GM12892 (cell line): Measurements from ENCODE around the gene FRMPD2.

ENCODE experiments used
- DNase-seq: peaks from one replicate; pipeline ENCODE4 v3.0.0; 2011; ENCODE audit not compliant: insufficient read length
- FAIRE-seq: peaks from 2 replicates; lab custom pipeline; 2011; peaks lifted over from hg19 to GRCh38; lab: Jason Lieb, UNC
- POLR2A ChIP-seq: IDR thresholded peaks from 2 replicates; pipeline ENCODE4 v1.6.1; 2011; ENCODE audit warnings: low read depth, low read length, control low read depth
- POLR2AphosphoS5 ChIP-seq: IDR thresholded peaks from 2 replicates; pipeline ENCODE4 v1.6.1; 2011; ENCODE audit warnings: low read depth, low read length, control low read depth
- TAF1 ChIP-seq: IDR thresholded peaks from 2 replicates; pipeline ENCODE4 v1.6.1; 2011; ENCODE audit warnings: low read depth, mild to moderate bottlenecking, control low read depth, low read length, borderline replicate concordance

Gene FRMPD2

GRCh38 chr10:48237259-48238250, 36.9 kb downstream of the FRMPD2 start:
- FAIRE-seq, result no peak
- TF ChIP-seq POLR2AphosphoS5 (no peak), POLR2A (no peak), TAF1 (no peak)
- no peak for DNase-seq

- DNase-seq, result no peak
- no peak for TF ChIP-seq TAF1
- FAIRE-seq, result no peak
Observed at GRCh38 chr10:48236199-48236621, 38.3 kb downstream of the FRMPD2 start.

DNA sequence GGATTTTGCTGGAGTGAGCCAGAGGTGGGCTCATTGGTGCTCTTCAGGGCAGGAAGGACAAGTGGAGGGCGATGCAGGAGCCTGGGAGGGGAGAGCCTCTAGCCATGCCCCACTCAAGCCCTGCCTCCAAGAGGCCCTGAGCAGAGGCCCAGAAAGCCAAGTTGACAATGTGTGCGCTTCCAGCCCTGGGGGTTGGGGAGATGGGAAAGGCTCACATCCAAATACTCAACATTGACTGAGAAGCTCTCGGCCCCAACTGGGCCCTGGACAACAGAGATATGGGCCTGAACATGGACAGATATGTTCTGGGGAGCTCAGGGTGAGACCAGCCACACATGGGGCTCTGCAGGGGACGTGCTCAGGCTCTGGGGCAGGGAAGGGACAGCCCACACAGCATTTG, 39.0 kb downstream of the FRMPD2 start:
- no peak for TF ChIP-seq POLR2A
- no peak for TF ChIP-seq TAF1
- TF ChIP-seq POLR2AphosphoS5, result no peak
- DNase-seq (no peak), FAIRE-seq (no peak)

DNA sequence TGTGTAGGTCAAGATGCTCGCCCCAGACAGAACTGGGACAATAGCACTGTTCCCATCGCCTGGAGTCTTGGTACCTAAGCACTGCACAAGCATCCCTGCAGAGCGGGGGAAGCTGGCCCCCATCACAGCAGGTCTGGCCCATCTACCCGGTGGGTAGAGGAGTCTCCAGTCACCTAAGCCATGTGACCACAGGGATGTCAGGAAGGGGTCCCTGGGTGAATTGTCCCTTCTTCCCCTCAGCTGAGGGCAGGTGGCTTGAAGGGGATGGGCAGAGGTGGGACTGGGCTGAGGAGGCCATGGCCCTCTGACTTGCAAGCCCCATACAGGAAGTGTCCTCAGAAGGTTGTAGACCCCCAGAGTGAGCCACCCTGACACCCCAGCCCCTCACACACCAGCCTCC, 39.7 kb downstream of the FRMPD2 start:
- FAIRE-seq (no peak), DNase-seq (no peak)
- TF ChIP-seq POLR2A, result no peak
- TF ChIP-seq POLR2AphosphoS5, result no peak
- TF ChIP-seq TAF1, result no peak

DNA sequence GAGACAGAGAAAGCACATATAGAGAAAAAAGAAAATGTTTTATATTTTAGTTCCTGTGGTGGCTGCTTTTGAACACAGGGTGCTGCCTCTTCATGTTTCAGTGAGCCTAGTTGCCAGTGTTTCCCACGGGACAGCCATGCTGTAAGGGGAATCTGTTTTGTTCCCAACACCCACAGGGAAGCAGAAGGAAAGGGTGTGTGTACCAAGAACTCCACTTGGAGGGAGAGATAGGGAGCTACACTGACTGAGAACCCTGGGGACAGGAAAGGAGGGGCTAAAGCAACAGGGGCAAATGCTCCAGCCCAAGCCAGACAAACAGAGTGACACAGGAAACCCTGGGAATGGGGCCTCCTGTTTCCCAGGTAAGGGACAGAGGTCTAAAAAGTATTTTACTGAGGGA, 40.2 kb downstream of the FRMPD2 start:
- DNase-seq (no peak), FAIRE-seq (no peak)
- TF ChIP-seq TAF1 (no peak), POLR2AphosphoS5 (no peak), POLR2A (no peak)

GRCh38 chr10:48233559-48234005, 40.9 kb downstream of the FRMPD2 start:
- no peak for FAIRE-seq
- TF ChIP-seq TAF1, result no peak
- no peak for TF ChIP-seq POLR2A
- no peak for TF ChIP-seq POLR2AphosphoS5

GRCh38 chr10:48232717-48233447, 41.6 kb downstream of the FRMPD2 start:
- TF ChIP-seq TAF1 (no peak), POLR2AphosphoS5 (no peak), POLR2A (no peak)
- FAIRE-seq (no peak), DNase-seq (no peak)

More at GRCh38 chr10:48233559-48234005, 40.9 kb downstream of the FRMPD2 start:
- DNase-seq, result no peak

GRCh38 chr10:48231699-48232315, 42.7 kb downstream of the FRMPD2 start:
- peak; percentile 94 for FAIRE-seq
- TF ChIP-seq TAF1 (no peak), POLR2AphosphoS5 (no peak), POLR2A (no peak)
- DNase-seq, result no peak

DNA sequence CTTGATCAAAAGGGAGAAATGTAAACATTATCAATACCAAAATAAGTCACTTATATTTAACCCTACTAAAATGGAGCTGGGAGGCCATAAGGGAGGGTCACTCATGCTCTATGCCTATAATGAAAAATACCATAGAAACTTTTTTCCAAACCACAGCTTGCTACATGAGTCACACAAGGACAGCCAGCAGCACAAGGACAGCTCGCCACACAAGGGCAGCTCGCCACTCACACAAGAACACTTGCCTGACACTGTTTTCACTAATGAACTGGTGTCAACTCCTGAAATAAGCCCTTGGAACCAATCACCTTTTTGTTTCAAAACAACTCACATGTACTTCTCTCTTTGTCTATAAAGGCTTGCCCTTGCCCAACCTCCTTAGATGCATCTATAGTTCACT, 43.3 kb downstream of the FRMPD2 start:
- FAIRE-seq, result no peak
- TF ChIP-seq POLR2A, result no peak
- TF ChIP-seq POLR2AphosphoS5, result no peak
- no peak for TF ChIP-seq TAF1
- DNase-seq, result no peak

DNA sequence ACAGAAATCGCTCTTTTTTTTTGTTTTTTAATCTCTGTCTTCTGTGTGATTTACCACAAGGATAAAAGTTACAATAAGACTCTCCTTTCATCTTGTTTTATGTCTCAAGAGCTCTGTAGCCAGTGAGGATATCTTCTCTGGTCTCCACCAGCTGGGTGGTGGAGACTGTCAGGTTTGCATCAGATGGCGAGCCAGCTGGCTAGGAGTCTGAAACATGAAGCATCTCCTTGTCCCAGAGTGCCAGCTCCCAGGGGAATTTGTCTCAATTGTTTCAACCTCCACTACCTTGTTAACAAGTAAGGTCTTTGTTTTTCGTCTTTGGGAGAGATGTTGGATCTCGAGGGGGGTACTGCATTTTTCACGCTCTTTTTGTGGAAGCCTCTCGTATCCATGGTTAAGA, 47.3 kb downstream of the FRMPD2 start:
- FAIRE-seq, result no peak
- DNase-seq, result no peak
- no peak for TF ChIP-seq POLR2A
- TF ChIP-seq POLR2AphosphoS5, result no peak
- TF ChIP-seq TAF1, result no peak

DNA sequence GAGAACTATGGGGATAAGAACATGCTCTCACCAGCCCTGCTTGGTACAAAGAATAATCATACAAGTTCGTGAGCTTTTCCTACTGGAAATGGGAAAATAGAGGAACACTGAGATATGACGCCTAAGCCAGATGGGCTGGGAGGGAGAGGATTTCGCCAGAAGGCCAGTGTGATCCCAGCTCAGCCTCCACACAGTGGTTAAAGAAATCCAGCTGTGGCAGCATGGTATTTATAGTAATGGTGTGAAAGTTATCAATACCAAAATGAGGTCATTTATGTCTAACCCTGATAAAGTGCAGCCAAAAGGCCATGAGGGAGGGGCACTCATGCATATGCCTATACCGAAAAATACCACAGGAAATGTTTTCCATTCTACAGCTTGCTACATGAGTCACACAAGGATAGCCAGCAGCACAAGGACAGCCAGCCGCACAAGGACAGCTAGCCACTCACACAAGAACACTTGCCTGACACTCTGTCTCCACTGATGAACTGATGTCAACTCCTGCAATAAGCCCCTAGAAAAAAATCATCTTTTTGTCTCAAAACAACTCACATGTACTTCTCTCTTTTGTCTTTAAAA, 49.4 kb downstream of the FRMPD2 start:
- TF ChIP-seq POLR2A (no peak), TAF1 (no peak), POLR2AphosphoS5 (no peak)
- DNase-seq, result no peak
- no peak for FAIRE-seq

GRCh38 chr10:48224296-48224695, 50.2 kb downstream of the FRMPD2 start:
- DNase-seq (no peak), FAIRE-seq (no peak)
- TF ChIP-seq POLR2AphosphoS5 (no peak), POLR2A (no peak), TAF1 (no peak)
